Neural progenitor cell (in vitro differentiated cells): ENCODE results near the gene NPHP4.

Source experiments
- EZH2phosphoT487 ChIP-seq: fragments of 200-600 bp; sonication (generic); IDR thresholded peaks from 2 replicates; pipeline ENCODE4 v1.6.1; 2017; ENCODE audit warnings: antibody characterized with exemption
- TF ChIP-seq, protein P1 (sequence below): fragments of 200-600 bp; sonication (generic); IDR thresholded peaks from 2 replicates; pipeline ENCODE4 v1.5.1; 2017; ENCODE audit warnings: antibody characterized with exemption, mild to moderate bottlenecking

DNA sequence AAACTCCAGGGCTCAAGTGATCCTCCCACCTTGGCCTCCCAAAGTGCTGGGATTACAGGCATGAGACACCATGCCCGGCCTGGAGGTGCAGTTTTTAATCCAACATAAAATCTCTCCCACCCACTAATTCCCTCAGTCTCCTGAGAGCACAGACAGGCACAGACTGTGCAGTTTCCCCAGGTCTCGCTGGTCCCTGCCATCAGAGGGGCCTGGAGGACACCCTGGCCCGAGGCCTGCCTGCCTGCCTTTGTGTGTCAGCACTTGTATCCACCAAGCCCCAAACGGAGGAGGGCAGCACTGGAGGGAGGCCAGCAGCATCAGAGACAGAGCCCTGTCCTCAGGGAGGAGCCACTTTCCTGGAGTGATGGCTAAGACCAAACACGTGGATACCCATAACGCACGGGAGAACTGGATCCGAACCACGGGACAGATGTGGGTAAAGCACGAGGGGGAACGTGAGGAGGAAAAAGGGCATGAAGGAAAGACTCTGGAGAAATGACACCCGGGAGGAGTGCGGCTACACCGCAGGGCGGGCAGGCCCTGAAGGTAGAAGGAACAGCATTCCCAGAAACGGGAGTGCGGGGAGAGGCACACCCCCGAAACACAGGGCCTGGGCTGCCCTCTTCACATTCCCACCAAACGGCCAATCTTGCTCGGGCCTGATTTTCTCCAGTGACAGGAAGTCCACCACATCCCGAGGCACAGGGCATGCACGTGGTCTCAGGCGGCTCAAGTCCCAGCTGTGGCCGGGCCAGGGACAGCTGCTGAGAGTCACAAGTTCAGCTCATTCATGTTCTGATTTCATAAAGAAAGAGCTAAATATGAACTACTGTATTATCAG lies 29.7 kb downstream of the NPHP4 start:
- TF ChIP-seq, protein P1, sequence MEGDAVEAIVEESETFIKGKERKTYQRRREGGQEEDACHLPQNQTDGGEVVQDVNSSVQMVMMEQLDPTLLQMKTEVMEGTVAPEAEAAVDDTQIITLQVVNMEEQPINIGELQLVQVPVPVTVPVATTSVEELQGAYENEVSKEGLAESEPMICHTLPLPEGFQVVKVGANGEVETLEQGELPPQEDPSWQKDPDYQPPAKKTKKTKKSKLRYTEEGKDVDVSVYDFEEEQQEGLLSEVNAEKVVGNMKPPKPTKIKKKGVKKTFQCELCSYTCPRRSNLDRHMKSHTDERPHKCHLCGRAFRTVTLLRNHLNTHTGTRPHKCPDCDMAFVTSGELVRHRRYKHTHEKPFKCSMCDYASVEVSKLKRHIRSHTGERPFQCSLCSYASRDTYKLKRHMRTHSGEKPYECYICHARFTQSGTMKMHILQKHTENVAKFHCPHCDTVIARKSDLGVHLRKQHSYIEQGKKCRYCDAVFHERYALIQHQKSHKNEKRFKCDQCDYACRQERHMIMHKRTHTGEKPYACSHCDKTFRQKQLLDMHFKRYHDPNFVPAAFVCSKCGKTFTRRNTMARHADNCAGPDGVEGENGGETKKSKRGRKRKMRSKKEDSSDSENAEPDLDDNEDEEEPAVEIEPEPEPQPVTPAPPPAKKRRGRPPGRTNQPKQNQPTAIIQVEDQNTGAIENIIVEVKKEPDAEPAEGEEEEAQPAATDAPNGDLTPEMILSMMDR, result no peak
- TF ChIP-seq EZH2phosphoT487, result no peak
